ENCODE results near the gene VAV3.
"Not testable (repeated sequence)": the region's sequence is repeated elsewhere in the genome, so short reads cannot be mapped to it uniquely, and the experiment has no call there.

Gene VAV3

DNA sequence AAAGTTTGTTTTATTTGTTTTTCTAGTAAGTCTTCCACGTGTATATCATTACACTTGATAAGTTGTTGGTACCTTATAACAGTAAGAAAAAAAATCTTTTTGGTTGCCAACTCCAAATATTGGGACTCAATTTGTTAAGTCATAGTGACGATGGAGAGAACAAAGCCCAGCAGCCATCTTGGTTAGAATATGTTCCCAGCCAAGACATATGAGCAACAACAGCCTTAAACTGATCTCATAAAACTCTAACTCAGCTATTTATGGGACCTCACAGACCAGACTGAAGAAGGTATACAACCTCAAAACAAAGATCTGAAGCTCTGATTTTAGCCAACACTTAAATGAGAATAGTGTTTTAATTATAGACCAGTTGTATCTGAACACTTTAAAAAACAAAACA is 281.3 kb downstream of the VAV3 start:
- no peak for DNase-seq (ENCODE audit: low read depth in 3 of 3)

DNA sequence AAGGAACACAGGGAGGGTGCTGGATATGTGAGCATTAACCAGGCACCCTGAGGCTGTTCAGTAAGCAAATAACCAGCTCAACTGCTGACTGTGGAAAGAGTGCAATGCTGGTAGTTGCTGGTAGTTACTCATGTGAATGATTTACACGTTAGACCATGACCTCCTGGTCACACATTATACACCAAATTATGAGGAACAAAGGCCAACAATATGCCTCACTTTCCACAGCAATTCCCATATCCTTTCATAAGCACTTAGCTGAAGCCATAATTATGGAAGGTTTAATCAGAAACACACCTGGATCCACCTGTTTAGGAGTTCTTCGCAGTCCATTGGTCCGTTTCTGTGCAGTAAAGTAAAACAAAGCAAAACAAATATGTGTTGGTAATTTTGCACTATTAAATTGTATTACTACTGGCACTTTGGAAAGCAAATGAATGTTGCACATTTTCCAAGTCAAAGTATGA is 281.8 kb downstream of the VAV3 start:
- no peak for DNase-seq (ENCODE audit: low read depth in 3 of 3)

DNA sequence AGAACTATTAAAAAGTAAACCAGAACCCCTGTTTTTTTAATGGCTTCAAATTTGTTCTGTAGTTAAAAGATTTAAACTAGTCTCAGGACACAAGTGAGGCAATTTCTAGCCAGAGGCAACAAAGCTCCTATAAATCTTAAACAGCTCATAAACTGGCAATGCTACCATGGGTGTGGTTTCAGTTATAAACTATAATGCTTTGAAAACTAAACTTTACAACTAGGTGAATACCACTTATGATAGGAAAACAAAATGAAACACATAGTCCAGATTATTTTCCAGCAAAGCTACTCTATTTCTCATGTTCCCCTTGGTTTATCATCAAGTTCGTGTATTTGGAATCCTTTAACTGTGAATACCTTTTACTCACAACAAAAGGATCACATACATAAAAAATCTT is 282.5 kb downstream of the VAV3 start:
- DNase-seq (ENCODE audit: low read depth in 3 of 3), result no peak

DNA sequence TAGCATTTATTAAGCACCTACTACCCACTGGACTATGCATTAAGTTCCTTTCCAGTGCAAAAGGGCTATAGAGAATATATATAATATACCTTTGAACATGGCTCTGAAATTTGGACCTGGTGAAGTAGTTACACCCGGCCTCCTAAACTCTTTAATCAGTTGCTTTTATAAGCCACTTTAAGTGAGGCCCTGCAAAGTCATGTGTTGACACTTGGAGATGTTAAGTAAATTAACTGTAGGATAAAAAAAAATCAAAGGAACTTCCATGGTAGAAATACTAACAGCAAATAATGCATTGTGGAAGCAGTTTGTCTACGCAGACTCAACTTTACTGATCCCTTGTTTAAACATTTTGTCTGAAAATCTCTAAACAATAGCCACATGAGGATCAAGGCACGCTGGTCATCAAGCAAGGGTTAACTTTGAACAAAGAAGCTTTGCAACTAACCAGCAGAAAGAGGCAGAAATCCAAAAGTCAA is 283.9 kb downstream of the VAV3 start:
- no peak for DNase-seq (ENCODE audit: low read depth in 3 of 3)

- no peak for DNase-seq (ENCODE audit: low read depth in 3 of 3)
These were observed 284.4 kb downstream of the VAV3 start for GRCh38 chr1:107680579-107680985.

DNA sequence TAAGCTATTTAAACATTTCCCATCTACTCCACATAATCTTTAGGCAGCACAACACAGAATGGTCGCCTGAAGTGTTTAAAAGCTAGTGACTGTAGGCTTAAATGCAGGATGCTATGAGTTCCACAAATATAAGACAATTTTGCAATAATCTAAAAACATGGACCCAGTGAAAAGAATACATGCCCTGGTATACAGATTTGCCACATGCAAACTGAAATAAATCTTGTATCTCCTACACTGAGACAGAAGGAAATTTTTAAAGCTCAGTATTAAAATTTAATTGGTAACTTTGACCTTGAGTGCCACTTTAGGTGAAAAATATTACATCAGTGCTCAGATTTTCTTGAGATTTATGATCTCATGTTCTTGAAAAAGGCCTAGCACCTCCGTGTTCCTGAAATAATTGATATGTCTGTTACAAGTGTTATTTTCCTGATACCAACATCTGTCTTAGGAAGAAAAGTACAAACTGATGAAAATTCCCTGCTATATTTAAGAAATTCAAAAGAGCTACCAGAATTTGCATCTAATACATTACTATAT is 285.5 kb downstream of the VAV3 start:
- no peak for DNase-seq (ENCODE audit: low read depth in 3 of 3)

DNA sequence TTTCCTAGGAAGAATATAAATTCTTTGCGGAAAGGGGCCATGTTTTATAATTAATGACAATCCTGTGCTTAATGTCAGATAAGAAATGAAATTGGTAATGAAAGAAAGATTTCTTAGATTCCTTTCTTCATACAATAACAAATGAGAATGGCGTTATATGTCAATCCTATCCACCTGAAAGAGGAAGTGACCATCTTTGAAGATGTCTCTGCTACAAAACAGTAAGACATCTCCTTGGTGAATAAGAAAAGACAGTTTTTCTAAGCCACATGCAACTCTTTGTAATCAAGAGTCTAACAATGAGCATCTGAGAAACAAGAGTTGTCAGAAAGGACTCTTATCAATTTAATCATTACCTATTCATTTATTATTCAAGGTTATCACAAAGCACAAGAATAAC is 286.0 kb downstream of the VAV3 start:
- DNase-seq (ENCODE audit: low read depth in 3 of 3), result no peak

GRCh38 chr1:107677697-107678096 is 287.3 kb downstream of the VAV3 start:
- no peak for DNase-seq (ENCODE audit: low read depth in 3 of 3)

GRCh38 chr1:107674486-107674885 is 290.5 kb downstream of the VAV3 start:
- no peak for DNase-seq (ENCODE audit: low read depth in 3 of 3)

GRCh38 chr1:107673006-107673405 is 292.0 kb downstream of the VAV3 start:
- DNase-seq (ENCODE audit: low read depth in 3 of 3), result no peak

DNA sequence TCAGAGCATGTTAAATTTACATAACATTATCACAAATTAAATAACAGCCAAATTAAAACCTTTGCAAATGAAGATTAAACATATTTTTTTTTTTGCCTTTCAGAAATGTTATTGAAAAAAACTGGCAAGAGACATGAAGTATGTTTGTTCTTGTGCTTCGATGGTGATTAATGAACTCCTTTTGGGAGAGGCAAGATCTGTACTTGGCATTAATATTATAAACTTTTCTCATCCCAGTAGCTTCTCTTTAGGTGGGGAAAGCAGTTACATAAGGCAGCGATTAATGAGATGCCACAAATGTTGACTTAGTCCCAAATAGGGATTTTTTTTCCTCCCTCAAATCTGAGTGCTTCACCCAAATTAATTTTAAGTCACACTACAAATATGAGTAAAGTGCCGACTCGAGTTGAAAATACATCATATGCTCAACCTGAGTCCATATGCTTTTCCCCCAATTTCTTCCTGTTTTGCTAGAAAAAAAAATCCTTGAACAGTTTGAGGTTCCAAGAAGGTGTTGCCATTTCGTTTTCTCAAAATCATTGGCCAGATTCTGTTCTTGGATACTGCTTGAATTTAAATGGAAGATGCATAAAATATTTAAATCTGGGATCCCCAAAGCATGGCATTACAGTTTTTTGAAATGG is 294.5 kb downstream of the VAV3 start:
- no peak for DNase-seq (ENCODE audit: low read depth in 3 of 3)

DNA sequence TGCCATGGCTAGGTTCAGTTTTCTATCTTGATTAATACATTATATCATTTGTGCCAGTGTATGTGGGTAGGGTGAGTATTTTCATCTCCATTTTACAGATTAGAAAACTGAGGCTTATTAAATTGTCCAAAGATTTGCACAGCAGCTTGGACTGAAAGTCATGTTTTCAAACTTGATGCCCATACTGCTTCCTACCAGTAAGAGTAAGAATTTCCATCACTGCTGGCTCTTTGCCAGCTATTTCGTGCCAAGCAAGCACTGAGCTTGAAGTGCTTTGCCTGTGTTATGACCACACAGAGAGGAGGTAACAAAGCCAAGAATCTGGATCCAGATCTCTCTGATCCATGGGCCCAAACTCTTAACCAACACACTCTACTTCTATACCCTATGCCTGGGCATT is 295.0 kb downstream of the VAV3 start:
- DNase-seq (ENCODE audit: low read depth in 3 of 3), result no peak

DNA sequence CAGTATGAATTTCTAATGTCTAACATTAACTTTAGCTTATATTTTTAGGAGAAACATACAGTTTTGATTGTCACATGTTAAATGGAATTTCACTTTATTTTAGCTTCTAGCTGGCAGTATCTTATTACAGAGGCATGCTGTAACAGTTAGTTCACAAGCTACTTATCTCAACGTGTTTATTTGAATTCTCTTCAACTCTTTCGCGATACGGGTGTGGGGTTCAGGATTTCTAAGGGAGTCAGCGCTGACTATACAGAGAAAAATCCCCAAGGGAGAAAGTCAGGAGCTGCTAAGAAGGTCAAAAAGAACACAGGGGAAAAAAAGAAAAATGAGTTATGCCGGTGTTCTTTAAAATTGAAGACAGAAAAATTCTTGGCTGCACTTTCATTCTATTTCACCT is 296.2 kb downstream of the VAV3 start:
- DNase-seq (ENCODE audit: low read depth in 3 of 3), result no peak

- DNase-seq (ENCODE audit: low read depth in 3 of 3), result no peak
These were observed 298.5 kb downstream of the VAV3 start for GRCh38 chr1:107666493-107666892.

DNA sequence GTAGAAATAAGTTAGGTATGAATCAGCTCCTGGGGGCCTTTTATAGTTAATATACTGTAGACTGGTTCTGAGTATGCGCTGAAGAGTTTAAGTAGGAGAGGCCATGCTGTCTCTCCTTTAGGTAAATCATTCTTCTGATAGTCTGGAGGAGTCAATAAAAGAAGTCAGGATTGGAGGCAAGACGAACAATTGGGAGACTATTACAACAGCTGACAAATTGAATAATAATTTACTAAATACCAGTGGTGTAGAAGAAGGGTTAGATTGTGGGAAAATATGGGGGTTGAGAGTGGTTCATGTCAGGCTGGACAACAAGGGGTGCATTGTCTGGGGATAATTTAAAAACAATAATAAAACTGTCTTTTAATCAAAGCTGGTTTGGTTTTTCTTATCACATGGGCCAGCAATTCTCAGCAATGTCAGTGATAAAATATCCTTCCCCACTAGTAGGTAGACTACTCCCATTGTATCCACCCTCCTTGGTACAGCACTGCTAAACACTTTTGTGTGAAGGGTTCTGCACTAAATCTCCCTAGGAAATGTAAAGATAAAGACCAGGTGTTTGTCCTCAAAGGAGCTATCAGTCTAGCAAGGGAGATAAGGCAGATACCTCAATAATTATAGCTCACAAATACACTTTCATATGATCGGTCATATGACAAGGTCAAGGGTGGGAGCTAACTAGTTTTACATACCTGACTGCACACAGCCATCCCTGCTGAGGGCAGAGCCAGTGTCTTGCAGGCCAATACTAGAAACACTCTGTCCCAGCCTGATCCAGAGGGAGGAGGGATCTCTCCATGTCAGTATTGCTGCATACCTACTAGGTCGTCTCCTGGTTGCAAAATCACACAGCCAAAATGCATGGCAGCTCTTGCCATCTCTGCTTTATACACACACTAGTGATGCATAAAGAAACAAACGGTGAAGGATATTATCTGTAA is 299.7 kb downstream of the VAV3 start:
- DNase-seq (ENCODE audit: low read depth in 3 of 3), result no peak

GRCh38 chr1:107662971-107663370 is 302.0 kb downstream of the VAV3 start:
- no peak for DNase-seq (ENCODE audit: low read depth in 3 of 3)

- no peak for DNase-seq (ENCODE audit: low read depth in 3 of 3)
These were observed 303.8 kb downstream of the VAV3 start for GRCh38 chr1:107661158-107661557.

DNA sequence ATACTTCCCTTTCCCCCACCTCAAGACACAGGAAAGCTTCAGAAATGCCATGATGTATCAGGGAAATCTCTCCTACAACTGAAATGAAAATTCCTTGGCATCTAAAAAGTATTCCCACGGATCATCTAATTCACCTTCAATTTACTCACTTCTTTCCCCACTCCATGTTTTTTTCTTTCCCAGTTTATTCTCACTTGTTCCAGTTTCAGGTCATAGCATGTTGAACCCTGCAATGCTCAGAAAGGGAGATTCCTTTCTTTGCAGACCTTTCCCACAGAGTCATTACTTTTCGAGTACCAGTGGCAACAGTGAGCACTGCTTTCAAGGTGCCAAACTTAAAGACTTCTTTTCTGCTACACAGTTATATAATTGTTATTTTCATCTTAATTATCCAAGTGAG is 305.0 kb downstream of the VAV3 start:
- no peak for DNase-seq (ENCODE audit: low read depth in 3 of 3)

GRCh38 chr1:107657356-107657755 is 307.6 kb downstream of the VAV3 start:
- DNase-seq (ENCODE audit: low read depth in 3 of 3), result no peak

- DNase-seq (ENCODE audit: low read depth in 3 of 3), result no peak
These were observed 311.2 kb downstream of the VAV3 start for GRCh38 chr1:107653765-107654164.

DNA sequence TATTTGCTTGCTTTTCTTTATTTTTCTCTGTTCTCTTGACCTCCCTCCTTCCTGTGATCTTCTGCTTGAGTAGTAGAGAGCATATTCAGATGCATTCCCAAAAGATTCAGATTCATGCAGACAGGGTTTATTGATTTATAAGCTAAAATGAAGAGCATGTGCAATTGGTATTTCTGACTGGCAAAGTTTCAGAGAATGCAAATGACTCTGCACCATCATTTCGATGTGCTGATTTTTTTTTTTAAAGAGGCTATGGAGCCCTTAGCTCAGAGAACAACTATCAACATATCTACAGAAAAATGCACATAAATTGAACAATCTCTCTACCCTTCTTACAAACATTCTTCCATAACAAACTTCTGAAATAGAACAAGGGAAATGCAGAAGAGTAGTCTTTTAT is 312.0 kb downstream of the VAV3 start:
- no peak for DNase-seq (ENCODE audit: low read depth in 3 of 3)

- not testable (repeated sequence) for DNase-seq (ENCODE audit: low read depth in 3 of 3)
These were observed 314.2 kb downstream of the VAV3 start for GRCh38 chr1:107650825-107651224.

- DNase-seq (ENCODE audit: low read depth in 3 of 3), result no peak
These were observed 316.0 kb downstream of the VAV3 start for GRCh38 chr1:107649023-107649422.

Data from stimulated activated CD4-positive, alpha-beta T cell treated with anti-CD3 and anti-CD28 coated beads, TNF-alpha, amount 100 ng/mL, for 48 hours (primary cell).